Osteocyte (in vitro differentiated cells): ENCODE data around the gene RXRA. TPM values are rescaled to one million over a fixed set of nuclear protein-coding genes. Genes with fewer than 3 reads are reported as not detected.

Experiments used
- DNase-seq: peaks from one replicate; pipeline ENCODE4 v3.0.0; 2021; ENCODE audit warnings: mixed read lengths; ENCODE audit not compliant: unreplicated experiment; ENCODE audit errors: extremely low spot score
- H3K27ac Mint-ChIP-seq: one replicate; pipeline ENCODE4 v1.8.0; 2021; ENCODE audit warnings: mild to moderate bottlenecking, mixed read lengths; ENCODE audit not compliant: unreplicated experiment
- H3K27me3 Mint-ChIP-seq: one replicate; pipeline ENCODE4 v1.8.0; 2021; ENCODE audit warnings: mixed read lengths; ENCODE audit not compliant: unreplicated experiment
- H3K36me3 Mint-ChIP-seq: one replicate; pipeline ENCODE4 v1.8.0; 2021; ENCODE audit warnings: mixed read lengths; ENCODE audit not compliant: unreplicated experiment
- H3K4me1 Mint-ChIP-seq: one replicate; pipeline ENCODE4 v1.8.0; 2021; ENCODE audit warnings: mixed read lengths; ENCODE audit not compliant: unreplicated experiment
- H3K4me3 Mint-ChIP-seq: one replicate; pipeline ENCODE4 v1.8.0; 2021; ENCODE audit warnings: mild to moderate bottlenecking, moderate library complexity, mixed read lengths; ENCODE audit not compliant: unreplicated experiment
- H3K9me3 Mint-ChIP-seq: one replicate; pipeline ENCODE4 v1.8.0; 2021; ENCODE audit warnings: mixed read lengths; ENCODE audit not compliant: unreplicated experiment
- total RNA-seq: library from RNA; stranded (reverse); gene quantifications from 2 replicates; pipeline ENCODE4 v1.2.1, GENCODE V29; 2021
- TF ChIP-seq, protein P1 (sequence below): fragments of 200-600 bp; sonication (generic); IDR thresholded peaks from 2 replicates; pipeline ENCODE4 v1.5.0; 2021; ENCODE audit warnings: antibody characterized with exemption, mild to moderate bottlenecking, moderate library complexity

RXRA gene
- total RNA-seq, 1 donor from 2014 or later = 82.2 TPM

DNA sequence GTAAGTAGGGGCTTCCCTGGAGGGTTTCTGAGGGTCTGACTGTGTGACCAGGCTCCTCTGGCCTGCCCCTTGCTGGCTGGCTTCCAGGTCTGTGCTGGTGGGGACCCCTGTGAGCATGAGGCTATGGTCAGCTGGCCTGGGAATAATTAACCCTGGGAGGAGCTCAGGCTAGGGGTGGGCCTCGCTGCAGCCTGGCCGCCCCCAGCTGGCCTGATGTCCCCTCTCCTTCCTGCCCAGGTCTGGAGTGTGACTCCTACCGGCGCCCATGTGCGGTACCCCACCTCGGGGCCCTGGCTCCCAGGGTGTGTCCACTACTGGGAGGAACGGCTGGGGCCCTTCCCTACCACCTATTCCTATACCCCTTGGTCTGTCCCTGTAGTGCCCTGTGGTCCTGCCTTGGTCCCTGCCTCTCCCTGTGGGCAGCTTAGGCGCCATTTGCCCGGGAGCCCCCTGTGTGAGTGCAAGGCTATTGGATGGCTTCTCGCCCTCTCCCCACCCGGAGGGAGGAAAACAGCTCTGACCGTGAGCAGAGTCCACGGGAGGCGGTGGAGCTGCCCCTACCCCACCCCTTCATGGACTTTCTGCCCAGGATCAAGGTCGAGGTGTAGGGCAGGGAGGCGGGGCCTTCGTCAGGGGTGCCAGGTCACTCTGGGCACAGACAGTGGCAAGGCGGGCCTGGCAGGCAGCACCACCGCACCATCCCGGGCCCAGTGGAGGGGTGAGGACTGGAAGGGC, 9.4 kb downstream of the RXRA start:
- Mint-ChIP-seq H3K27ac (no peak overlapping the region), H3K36me3 (no peaks in the 10 kb centered on the region)
- TF ChIP-seq, protein P1, sequence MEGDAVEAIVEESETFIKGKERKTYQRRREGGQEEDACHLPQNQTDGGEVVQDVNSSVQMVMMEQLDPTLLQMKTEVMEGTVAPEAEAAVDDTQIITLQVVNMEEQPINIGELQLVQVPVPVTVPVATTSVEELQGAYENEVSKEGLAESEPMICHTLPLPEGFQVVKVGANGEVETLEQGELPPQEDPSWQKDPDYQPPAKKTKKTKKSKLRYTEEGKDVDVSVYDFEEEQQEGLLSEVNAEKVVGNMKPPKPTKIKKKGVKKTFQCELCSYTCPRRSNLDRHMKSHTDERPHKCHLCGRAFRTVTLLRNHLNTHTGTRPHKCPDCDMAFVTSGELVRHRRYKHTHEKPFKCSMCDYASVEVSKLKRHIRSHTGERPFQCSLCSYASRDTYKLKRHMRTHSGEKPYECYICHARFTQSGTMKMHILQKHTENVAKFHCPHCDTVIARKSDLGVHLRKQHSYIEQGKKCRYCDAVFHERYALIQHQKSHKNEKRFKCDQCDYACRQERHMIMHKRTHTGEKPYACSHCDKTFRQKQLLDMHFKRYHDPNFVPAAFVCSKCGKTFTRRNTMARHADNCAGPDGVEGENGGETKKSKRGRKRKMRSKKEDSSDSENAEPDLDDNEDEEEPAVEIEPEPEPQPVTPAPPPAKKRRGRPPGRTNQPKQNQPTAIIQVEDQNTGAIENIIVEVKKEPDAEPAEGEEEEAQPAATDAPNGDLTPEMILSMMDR = no peak

DNA sequence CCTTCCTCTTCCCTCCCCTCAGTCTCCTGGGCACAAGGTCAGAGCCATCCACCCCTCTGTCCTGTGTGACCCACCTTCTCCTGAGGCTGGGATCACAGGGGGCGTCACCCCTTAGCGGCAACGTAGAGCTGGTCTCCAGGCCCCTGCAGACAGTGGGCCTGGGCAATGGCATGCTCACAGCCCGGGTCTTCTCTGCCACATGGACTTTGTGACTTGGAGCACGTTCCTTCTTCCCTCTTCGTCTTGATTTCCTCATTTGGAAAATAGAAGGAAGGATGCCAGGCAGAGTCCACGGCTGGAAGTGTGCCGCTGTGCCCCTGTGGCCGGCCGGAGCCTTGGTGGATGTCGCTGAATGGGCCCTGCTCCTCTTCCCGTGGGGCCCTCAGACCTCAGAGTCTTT, 10.0 kb downstream of the RXRA start:
- H3K27ac Mint-ChIP-seq = no peak overlapping the region
- TF ChIP-seq, protein P1 = no peak
- H3K4me1 Mint-ChIP-seq = peaks cover 36% of the 10 kb centered on the region
- H3K36me3 Mint-ChIP-seq = no peaks in the 10 kb centered on the region
- no peak for DNase-seq
- H3K9me3 Mint-ChIP-seq = no peaks in the 10 kb centered on the region
- H3K27me3 Mint-ChIP-seq = no peaks in the 10 kb centered on the region
- H3K4me3 Mint-ChIP-seq = no peak overlapping the region

More for the DNA sequence above, 9.4 kb downstream of the RXRA start:
- H3K4me3 Mint-ChIP-seq = no peak overlapping the region
- peaks cover 39% of the 10 kb centered on the region for H3K4me1 Mint-ChIP-seq
- no peaks in the 10 kb centered on the region for H3K9me3 Mint-ChIP-seq
- no peak for DNase-seq
- H3K27me3 Mint-ChIP-seq = no peaks in the 10 kb centered on the region

- no peaks in the 10 kb centered on the region for H3K36me3 Mint-ChIP-seq
Measured at GRCh38 chr9:134336924-134337323, 10.7 kb downstream of the RXRA start.

GRCh38 chr9:134337469-134337868, 11.2 kb downstream of the RXRA start:
- no peaks in the 10 kb centered on the region for H3K27me3 Mint-ChIP-seq
- no peaks in the 10 kb centered on the region for H3K9me3 Mint-ChIP-seq
- H3K27ac Mint-ChIP-seq = no peak overlapping the region
- H3K4me1 Mint-ChIP-seq = peaks cover 46% of the 10 kb centered on the region
- no peak overlapping the region for H3K4me3 Mint-ChIP-seq
- TF ChIP-seq, protein P1 = no peak
- no peaks in the 10 kb centered on the region for H3K36me3 Mint-ChIP-seq
- no peak for DNase-seq

More at GRCh38 chr9:134336924-134337323, 10.7 kb downstream of the RXRA start:
- Mint-ChIP-seq H3K27ac (no peak overlapping the region), H3K27me3 (no peaks in the 10 kb centered on the region), H3K9me3 (no peaks in the 10 kb centered on the region), H3K4me3 (no peak overlapping the region), H3K4me1 (peaks cover 43% of the 10 kb centered on the region)
- TF ChIP-seq, protein P1 = no peak
- no peak for DNase-seq

DNA sequence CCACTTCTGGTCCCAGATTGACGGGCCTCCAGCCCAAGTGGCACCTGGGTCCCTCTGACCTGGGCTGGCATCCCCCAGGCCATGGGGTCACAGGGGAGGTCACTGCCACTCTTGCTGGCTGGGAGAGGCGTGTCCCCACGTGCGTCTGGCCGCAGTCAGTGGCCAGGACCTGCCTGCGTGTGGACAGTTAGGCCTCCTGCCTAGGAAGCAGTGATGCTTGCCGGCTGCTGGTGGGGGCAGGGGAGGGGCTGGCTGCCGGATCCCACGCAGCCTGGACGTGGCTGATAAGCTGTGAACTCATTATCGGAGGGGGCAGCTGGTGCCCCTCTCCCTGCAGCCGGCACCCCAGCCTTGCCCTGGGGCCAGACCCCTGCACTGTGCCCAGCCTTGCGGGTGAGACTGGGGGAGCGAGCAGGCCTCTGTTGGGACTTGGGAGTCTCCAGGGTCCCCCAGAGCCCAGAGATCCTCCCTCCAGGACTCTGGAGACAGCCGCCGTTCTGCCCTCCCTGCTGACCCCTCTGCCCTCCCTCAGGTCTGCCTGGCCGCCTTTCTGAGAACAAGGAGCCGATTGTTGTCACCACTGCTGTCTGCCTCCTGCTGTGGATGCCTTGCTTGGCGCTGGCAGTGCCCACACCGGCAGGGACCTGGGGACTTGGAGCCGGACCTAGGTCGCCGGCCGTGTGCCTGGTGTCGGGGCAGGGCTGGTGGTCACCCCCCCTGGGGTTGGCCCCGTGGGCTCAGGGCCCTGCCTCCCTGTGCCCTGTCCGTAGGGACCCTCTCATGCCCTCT, 12.3 kb downstream of the RXRA start:
- Mint-ChIP-seq H3K9me3 (no peaks in the 10 kb centered on the region), H3K27me3 (no peaks in the 10 kb centered on the region)
- TF ChIP-seq, protein P1 = no peak

More for the DNA sequence above, 12.3 kb downstream of the RXRA start:
- Mint-ChIP-seq H3K27ac (no peak overlapping the region), H3K4me3 (no peak overlapping the region), H3K4me1 (peaks cover 50% of the 10 kb centered on the region), H3K36me3 (no peaks in the 10 kb centered on the region)
- DNase-seq = no peak
